ENCODE data around the gene INSIG2.

The INSIG2 gene

DNA sequence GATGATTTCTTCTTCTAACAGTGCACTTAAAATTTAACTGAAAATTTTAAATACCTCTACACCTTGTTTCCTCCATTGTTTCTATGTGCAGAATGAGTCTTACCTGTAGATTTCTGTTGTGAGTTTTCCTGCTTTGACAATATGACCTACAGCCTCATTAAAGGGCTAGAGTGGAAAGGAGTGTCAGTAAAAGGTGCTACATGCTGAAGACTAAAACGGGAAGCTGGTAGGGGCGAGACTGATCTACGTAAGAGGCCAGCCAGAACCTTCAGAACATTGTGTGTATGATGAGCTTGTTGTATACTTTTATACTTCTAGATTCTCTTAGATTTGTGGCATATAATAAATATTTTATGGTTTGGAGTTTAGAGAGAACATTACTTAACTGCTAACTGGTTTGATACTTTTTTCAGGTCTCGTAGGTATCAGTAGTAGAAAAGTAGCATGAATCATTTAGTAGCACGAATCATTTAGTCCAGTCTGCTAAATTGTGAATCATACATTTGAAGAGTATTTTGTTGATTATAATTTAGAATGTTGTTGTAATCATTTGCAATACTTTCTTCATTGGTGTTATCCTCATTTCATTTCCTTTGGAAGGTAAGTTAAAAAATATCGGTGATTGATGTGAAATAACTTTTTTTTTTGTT is 14.3 kb downstream of the INSIG2 start:
- no peak for DNase-seq

DNA sequence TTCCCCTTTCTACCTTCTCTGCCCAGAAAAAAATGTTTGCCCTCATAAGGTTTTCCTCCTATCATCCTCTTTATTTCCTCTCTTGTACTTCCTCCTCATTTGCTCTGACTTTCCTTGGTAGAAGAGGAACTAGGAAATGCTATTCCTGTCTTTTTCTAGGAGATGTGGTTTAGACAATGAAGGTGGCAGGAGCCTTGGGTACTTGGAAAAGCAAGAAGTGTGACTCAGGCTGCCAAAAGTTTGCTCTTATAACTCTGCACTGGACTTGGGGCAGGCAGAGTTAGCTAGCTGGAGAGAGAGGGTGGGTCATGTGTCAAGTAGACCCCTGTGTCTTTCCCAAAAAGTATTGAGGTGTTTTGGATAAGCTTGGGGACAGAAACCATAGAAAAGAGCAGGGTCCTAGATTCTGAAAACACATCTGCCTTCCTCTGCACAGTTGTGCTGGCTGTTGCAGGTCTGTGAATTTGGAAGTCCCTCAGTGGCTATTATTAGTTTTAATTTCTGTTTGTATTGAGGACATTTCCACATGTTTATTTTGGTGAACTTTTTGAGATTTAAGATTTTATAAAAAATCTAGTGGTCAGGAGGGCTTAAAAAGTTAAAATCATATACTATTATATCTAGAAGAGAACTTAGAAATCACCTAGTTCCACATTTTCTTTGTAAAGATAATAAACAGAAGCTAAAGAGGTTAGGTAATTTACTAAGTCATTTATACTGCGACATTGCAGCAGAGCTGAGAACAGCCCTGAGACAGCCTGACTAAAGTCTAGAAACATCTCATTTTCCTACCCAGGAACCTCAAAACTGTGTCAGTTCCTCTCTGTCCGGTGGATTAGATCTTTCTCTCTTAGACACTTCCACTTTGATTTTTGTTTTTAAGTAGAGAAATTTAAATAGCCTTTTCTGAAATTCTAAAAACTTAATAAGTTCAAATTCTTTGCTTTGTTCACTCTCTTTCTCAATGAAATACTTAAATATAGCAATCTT is 16.0 kb downstream of the INSIG2 start:
- no peak for DNase-seq

DNA sequence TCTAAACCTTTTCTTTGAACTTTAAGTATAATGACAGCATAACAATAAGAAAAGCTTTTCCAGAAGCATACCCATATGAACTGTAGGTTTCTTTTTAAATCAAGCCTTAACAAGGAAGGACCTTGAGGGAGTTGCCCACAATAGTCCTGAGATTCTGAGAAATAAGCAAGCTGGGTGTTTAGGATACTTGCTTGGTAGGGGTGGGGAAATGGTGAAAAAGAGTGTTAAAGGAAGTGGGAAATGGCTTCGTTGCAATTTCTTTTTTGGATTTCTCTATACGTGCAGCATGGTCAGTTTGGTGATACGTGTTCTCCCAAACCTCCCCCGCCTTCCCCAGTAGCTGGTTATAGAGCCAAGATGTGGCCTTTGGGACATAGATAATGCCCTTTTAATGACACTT is 17.2 kb downstream of the INSIG2 start:
- DNase-seq, result no peak

DNA sequence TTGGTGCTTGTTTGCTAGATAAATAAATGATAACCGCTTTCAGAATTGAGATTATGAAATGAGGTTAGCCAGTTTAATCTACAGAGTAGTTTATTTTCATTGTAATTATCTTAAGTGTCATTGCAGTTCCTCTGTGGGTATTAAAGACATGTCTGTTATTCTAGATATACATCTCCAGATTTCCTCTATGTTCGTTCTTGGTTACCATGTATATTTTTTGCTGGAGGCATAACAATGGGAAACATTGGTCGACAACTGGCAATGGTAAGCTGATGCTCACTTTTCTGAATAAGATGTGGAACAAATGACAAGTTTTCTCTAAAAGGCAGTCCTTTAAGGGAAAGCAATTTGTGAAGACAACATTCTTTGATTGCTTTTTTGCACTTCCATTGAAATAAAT is 18.7 kb downstream of the INSIG2 start:
- DNase-seq, result no peak

DNA sequence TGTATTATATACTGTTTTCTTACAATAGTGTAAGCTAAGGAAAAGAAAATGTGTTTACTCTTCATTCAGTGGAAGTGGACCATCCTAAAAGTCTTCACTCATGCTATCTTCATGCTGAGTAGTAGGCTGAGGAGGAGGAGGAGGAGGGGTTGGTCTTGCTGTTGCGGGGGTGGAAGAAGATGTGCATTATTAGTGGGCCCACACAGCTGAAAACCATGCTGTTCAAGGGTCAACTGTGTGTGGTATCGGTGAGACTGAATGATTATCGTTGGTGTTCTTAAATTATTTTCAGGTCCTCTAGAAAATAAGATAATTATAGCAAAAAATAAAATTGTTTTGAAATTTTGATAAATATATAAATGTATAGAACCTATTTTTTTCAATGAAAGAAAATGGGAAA is 22.0 kb downstream of the INSIG2 start:
- no peak for DNase-seq

DNA sequence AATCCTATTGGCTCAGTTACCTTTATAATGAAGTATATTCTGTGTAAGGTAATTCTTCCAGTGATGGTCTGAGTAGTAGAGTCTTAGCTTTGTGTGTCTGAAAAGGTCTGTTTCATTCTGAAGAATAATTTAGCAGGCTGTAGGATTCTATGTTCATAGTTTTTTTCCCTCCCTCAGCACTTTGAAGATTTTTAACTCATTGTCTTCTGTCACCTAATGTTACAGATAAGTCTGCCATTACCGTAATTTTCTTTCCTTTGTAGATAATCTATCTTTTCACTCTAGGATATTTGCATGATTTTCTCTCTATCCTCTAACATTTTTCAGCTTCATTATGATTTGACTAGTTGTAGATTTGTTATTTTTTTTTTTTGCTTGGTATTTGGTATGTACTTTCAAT is 22.7 kb downstream of the INSIG2 start:
- no peak for DNase-seq

DNA sequence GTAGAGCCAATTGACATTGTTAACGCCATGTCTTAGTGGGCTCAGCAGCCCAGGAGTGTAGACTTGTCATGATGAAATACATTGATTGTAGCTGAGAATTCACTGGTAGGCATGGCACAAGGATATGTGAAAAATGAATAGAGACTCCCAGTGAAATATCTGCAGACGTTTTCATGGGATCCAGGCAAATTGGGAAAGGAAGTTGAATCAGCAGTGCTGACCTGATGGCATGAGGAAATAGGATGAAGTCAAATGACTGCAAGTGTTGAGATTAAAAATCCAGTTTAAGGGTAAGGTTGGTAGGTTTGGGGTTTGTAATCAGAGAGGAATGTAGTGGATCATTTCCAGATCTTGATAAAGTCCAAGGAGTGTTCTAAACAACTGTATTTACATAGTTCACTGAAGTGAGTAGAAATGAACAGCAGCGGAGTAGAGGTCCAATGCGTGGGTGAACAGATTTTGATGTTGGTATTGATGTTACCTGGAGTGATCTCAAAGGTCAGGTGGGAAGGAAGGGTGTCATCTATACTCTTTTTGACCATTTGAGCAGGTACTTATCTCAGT is 24.6 kb downstream of the INSIG2 start:
- DNase-seq, result no peak

DNA sequence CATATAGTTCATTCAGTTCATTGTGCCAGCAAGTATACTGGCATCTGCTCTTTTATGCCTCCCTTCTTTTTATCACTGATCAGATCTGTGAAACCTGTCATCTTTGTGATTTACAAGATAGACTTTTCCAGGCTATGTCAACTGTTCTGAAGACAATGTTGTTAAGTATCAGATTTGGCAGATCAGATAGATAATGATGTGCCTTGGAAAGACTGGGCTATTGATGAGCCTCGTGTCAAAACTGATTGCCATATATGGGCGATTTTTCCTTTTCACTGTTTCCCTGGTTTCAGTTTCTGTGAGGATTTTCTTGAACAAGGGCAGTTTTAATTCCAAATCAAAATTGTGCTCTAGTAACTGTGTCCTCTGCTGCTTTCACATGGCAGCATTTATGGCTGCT is 26.6 kb downstream of the INSIG2 start:
- DNase-seq, result no peak

DNA sequence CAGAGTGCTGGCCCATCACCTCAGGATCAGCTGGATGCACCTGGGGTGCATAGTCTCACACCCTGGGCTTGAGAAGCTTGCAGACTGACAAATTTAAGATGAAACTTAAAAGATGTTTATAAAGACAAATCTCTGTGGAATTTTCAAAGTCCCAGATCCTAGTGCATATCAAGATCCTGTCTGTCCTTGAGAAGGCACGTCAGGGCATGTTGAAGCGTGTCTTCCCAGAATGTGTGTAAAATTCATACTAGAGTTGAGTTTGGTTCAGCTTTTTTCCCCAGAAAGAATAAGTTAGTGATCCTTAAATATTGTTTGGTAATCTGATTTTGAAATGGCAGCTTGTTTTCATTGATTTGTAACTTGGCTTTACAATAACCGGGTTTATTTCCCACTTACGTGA is 27.5 kb downstream of the INSIG2 start:
- DNase-seq, result no peak

DNA sequence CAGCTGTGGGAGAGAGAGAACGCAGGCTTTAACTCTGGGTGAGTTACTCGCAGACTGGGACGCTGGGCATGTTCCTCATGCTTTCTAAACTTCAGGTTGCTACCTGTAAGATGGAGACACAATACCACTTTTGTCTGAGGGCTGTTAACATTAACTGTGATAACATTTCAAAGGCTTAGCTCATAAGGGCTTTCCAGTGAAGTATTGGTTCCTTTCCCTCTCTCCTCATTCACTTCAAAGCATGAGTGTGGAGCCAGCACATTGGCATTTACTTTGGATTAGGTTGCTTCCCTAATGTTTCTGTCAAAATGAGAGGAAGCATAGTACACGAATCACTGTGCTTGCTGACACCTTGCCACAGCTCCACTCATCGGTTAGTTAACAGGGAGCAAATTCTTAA is 30.2 kb downstream of the INSIG2 start:
- no peak for DNase-seq

DNA sequence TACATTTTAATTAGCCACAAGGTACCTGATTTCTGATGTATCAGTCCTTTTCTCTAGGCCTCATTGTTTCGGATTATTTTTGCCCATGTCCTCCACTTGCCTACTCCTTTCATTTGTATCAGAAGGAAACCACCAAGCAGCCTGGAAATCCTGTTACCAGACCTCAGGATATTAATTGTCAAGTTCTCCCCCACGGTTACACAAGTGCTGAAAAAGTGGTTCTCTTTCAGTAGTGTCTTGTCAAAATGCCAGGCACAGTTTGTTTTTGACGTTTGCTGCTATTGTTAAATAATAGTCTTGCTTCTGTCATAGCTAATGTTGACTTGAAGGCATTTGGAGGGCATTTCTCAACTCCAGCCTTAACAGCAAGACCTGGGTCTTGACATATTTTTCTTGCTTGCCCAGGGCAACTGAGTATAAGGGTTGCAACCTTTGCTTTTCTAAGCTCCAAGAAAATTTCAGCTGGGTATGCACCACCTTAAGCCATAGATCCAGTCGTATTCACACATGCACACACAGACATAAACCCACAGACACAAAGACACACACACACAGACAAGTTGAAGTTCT is 31.0 kb downstream of the INSIG2 start:
- no peak for DNase-seq

DNA sequence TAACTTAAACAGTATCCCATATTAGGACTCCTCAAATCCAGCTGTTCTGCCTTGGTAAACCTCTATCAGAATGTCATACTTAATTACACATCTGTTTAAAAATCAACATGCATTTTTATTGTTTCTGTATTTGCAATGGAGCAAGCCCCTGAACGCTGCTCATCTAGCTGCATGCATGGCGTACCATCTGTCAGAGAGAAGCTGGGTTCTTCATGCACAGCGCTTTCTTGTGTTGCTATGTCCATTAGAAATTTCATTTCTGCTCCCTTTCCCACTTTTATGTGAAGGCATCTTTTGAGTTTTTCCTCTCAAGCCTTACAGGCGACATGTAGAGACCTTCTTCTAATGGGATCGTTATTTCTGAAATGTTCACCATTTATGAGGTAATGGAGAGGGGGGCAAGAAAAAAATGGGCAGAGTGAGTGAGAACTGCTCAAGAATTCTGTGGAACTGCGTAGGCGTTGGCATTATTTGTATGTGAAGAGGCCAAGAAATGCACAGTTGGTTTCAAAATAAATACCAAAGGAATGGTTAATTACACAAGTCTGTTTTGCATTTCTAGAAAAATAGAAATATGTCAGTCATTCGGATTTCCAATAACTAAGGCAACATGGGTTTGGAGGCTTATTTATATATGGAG is 31.6 kb downstream of the INSIG2 start:
- no peak for DNase-seq

DNA sequence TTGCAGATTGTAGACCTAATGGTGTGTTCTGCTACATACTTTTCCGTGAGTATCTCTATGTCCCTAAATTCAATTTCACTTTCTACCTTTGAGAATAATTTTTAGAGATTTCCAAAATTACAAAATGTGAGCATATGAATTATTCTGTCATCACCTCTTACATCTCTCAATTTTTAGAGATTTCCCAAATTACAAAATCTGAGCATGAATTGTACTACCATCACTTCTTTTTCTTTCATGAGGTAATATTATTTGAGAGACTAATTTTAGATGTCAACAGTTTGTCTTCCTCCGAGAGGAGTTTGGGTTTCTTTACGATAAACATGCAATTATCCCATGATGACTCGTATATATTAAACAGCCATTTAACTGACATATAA is 32.1 kb downstream of the INSIG2 start:
- DNase-seq, result no peak

DNA sequence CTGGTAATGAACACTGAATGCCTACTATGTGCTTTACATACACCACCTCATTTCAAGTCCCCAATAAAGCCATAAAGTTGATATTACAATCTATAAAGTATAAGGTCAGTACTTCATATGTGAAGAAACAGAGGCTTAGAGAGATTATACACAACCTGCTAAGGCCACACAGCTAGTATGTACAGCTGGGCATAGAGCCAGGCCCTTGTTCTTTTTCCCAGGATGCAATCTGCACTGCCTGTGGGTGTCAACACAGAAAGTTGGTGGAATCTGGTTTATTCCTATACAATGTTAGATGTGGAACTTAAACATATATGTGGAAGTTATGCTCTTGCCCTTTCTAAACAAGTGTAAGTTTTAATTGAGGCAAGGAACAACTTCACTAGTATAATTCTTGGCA is 32.8 kb downstream of the INSIG2 start:
- no peak for DNase-seq

DNA sequence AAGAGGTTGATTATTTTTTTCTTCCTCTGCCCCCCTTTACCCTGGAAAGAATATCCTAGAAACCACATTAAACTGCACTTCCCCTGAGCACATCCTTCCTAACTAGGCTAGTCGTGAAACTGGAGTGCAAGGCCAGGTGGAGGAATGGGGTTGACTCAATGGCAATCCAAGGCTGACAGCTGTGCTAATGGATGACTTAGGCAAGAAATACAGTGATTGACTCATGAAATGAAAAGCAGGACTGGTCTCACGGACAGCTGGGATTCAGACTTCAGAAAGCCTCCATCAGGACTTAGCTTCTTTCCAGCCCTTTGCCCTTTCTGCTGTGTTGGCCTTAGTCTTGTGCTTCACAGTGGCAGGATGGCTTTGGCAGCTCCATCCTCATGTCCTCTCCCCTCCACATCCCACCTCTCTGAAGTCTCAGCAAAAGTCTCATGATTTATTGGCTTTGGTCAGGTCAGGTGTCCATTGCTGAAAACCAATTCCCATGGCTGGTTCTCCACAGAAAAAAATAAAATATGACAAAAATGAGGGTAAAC is 33.8 kb downstream of the INSIG2 start:
- DNase-seq, result no peak

DNA sequence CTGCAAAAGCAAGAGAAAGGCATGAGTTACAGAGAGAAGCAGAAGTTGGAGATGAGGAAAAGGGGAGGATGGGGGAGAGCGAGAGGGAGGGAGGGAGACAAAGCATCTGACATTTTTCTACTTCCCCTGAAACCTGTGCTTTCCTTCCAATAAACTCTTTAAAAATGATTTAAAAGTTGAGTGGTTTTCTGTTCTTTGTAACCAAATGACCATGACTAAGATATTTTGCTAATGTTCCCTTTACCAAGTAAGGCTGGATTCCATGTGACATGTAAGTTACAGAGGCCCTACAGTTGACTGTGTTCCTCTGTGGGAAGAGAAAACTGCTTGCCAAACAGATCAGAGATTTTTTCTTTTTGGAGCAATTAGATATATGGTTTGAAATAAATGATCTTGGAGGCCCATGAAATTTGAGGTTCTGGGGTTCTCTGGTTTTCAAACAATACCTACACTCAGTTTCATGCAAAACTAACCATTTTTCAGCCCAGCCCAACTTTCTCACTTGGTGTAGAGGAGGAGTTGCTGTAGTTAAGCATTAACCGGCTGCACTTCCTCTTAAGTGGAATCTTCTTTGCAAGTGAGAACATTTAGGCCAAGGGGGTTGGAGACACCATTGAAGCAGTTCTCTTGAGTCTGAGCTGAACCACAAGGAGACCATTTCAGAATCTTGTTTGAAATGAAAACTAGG is 34.5 kb downstream of the INSIG2 start:
- DNase-seq, result no peak

DNA sequence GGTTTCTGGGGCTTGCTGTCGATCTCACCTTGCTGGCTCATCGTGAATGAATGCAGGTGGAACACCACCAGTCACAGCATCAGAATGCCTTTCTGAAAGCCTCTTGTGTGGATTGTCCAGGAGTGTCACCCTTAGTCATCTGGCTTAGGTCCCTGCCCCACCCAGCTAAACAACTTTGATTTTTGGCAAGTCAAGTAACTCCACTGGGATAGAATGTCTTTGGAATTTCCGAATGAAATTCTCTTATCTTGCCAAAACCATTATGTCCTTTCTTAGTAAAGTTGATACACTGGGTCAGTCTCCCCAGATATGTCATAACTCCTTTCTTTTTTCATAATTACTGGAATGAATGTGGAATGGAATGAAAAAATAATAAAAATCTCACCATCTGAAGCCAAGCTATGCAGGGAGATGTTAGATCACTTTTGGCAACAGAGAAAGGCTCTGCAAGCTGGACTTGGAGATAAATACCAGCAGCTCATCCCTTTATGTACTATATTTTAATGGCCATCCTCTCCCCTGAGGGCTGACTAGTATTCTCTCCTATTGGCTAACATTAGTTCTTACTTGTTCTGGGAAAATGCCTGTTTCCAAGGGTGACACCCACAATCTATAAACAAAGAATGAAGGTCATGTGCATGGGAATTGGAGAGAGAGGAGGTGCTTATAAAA is 35.4 kb downstream of the INSIG2 start:
- no peak for DNase-seq

DNA sequence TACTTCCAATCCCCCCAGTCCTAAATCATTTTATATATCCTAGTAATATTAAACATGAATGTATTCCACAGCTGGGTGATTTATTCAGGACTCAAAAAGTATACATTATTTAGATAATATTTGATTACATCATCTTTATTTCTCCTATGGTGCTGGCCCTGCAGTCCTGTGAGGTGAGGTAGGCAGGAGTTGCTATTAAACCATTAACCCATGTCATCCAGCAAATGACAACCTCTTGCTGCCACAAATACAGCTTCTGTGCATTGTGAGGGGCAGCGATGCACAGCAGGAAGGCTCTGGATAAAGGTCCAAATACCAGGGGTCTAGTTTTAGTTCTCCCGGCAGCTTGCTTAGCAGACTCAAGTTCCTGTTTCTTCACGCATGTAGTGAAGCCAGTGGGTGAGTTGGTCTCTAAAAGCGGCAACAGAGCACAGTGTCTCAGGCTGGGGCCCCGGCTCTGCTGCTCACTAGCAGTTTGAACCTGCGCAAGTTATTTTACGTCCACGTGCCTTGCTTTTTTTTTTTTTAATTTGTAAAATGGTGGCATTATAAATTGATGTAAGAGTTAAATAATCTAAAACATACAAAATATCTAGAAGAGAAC is 36.1 kb downstream of the INSIG2 start:
- DNase-seq, result no peak

DNA sequence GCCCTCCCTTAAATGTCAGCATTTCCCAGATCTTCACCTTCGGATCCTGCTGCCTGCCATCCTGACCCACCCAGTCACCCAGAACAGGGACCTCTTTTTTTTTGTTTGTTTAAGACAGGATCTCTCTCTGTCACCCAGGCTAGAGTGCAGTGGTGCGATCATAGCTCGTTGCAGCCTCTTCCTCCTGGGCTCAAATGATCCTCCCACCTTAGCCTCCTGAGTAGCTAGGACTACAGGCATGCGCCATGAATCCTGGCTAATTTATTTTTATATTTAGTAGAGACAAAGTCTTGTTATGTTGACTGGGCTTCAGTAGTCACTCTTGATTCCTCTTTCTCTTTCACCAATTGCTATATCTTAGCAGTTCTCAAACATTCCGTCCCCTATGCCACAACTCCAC is 39.0 kb downstream of the INSIG2 start:
- no peak for DNase-seq

DNA sequence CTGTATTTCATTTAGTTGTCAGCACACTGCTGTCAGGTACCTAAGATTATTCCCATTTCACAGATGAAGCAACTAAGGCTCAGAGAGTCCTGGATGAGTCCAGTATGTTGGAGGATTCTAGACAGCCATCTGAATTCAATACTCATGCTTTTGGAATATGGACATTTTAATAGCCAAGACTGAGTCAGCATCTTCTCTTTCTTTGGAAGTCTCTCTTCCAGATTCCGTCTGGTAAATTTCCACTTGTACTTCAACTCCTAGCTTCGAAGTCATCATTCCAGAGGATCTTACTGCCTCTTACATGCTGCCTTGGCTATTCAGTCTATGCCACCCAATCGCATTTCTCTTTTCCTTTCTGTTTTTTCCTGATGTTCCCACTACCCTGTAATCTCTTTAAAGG is 40.6 kb downstream of the INSIG2 start:
- no peak for DNase-seq

DNA sequence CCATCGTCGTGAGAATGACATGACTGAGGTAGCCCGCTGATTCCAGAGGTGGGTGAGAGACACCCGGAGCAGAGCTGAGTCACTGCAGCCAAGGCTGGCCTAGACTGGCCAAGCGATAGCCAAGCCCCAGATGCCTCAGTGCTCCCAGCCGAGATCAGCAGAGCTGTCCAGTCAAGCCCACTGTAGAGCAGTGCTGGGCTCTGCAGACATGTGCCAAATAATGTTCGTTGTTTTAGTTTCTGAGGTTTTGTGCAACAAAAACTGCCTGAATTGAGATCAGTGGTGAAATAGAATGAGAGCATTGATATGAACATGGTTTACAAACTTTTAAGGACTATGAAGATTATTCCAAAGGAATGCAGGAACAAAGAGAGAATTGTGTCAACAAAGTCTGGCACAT is 42.1 kb downstream of the INSIG2 start:
- DNase-seq, result no peak
